Gastrocnemius medialis (tissue), 4 donors: ENCODE data around the gene BCL7B. TPM values are rescaled to one million over a fixed set of nuclear protein-coding genes. Genes with fewer than 3 reads are reported as not detected.
"Not testable (repeated sequence)": the region's sequence is repeated elsewhere in the genome, so short reads cannot be mapped to it uniquely, and the experiment has no call there.

ENCODE experiments used
- ATAC-seq, 2 donors: fragments of 150-250 bp; one replicate each; pipeline ENCODE4 v1.9.1; 2016
- DNase-seq, 2 donors: peaks; one replicate each; pipeline ENCODE4 v3.0.0-alpha.2; 2019
- H3K27ac ChIP-seq, 4 donors: fragments of 200-600 bp; sonication (generic); 1 replicate in 1 of 4; 2 replicates in 3 of 4; pipeline ENCODE4 v1.5.1; 2016 to 2018; ENCODE audit warnings: mild to moderate bottlenecking in 2 of 4, moderate library complexity in 1 of 4
- H3K27me3 ChIP-seq, 3 donors: fragments of 200-600 bp; sonication (generic) in 2 of 3; 1 replicate in 1 of 3; 2 replicates in 2 of 3; pipeline versions ENCODE4 v1.5.1 to v1.6.0; 2016 to 2019; ENCODE audit warnings: mild to moderate bottlenecking in 1 of 3, moderate library complexity in 1 of 3
- H3K36me3 ChIP-seq, 2 donors: fragments of 200-600 bp; sonication (generic) in 1 of 2; one replicate each; pipeline ENCODE4 v1.5.1; 2017 to 2018
- H3K4me1 ChIP-seq, 2 donors: fragments of 200-600 bp; sonication (generic) in 1 of 2; one replicate each; pipeline ENCODE4 v1.5.1; 2016 to 2017; ENCODE audit warnings: mild to moderate bottlenecking in 2 of 2
- H3K4me3 ChIP-seq, 4 donors: fragments of 200-600 bp; sonication (generic) in 3 of 4; 1 replicate in 1 of 4; 2 replicates in 3 of 4; pipeline ENCODE4 v1.5.1; 2016 to 2019; ENCODE audit warnings: mild to moderate bottlenecking in 2 of 4
- H3K9me3 ChIP-seq, 3 donors: fragments of 200-600 bp; sonication (generic) in 2 of 3; 1 replicate in 1 of 3; 2 replicates in 2 of 3; pipeline ENCODE4 v1.5.1; 2016 to 2019
- CTCF ChIP-seq, 5 experiments: fragments of 450-650 bp in 3 of 5; fragments of 200-600 bp in 2 of 5; sonication (generic) in 2 of 5; IDR thresholded peaks in 4 of 5; conservative IDR thresholded peaks in 1 of 5; 1 replicate in 4 of 5; 2 replicates in 1 of 5; pipeline ENCODE4 v1.5.1; 2016 to 2019; ENCODE audit warnings: antibody characterized with exemption in 5 of 5, mild to moderate bottlenecking in 3 of 5, moderate library complexity in 3 of 5
- POLR2A ChIP-seq, 2 donors: fragments of 450-650 bp; IDR thresholded peaks; one replicate each; pipeline ENCODE4 v1.6.1; 2017; ENCODE audit warnings: antibody characterized with exemption in 2 of 2, mild to moderate bottlenecking in 2 of 2, moderate library complexity in 2 of 2
- in situ Hi-C, 4 donors: fragments of 200-750 bp; cut with MboI; loops; one replicate each; pipeline versions ENCODE4 v1.15.0 to v1.8.0; 2017; ENCODE audit warnings: low sequenced_read_pairs in 4 of 4
- intact Hi-C: fragments of 100-400 bp; cut with DNase I; formaldehyde crosslinking; loops from one replicate; pipeline ENCODE4 v1.15.1; 2023; ENCODE audit warnings: low total_unique reads
- total RNA-seq, 4 donors: library from RNA; depleted of rRNA; stranded (reverse); fragments of >200 nt; gene quantifications; one replicate each; pipeline versions ENCODE4 v1.1.0 to v1.2.3, GENCODE V29; 2016

Gene BCL7B
- total RNA-seq, 4 donors from 2014 or later, result 107 to 166 (median 119) TPM

GRCh38 chr7:73582664-73583202 lies 25.2 kb upstream of the BCL7B start:
- Histone ChIP-seq H3K27ac (no peak overlapping the region), H3K27me3 (no peaks in the 10 kb centered on the region), H3K9me3 (no peaks in the 10 kb centered on the region), H3K4me1 (peaks cover 1 to 9% of the 10 kb centered on the region in 2 donors), H3K36me3 (no peaks in the 10 kb centered on the region), H3K4me3 (no peak overlapping the region)
- intact Hi-C loops (no loop called here), in situ Hi-C loops (no loop called here)
- no peak for TF ChIP-seq CTCF (IDR thresholded peaks at IDR 0.05 in 4 of 5, conservative IDR thresholded peaks at IDR 0.05 in 1 of 5)
- no peak for TF ChIP-seq POLR2A (IDR thresholded peaks at IDR 0.05)
- ATAC-seq, result no peak
- no peak for DNase-seq

DNA sequence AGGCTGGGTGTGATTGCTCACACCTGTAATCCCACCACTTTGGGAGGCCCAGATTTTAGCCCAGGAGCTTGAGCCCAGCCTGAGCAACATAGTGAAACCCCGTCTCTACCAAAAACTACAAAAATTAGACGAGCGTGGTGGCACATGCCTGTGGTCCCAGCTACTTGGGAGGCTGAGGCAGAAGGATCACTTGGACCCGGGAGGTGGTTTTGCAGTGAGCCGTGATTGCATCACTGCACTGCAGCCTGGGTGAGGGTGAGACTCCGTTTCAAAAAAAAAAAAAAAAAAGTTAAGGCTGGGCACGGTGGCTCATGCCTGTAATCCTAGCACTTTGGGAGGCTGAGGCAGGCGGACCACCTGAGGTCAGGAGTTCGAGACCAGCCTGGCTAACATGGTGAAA lies 23.5 kb upstream of the BCL7B start:
- intact Hi-C loops, ATAC-seq: not testable (repeated sequence)

GRCh38 chr7:73578342-73579128 lies 21.0 kb upstream of the BCL7B start, which contains the start of gene TBL2:
Gene TBL2 (minus strand): TSS chr7:73578579. CDS start chr7:73578549, 30 bp downstream.
- peak within 1 kb of the TSS; percentile 81 to 94 (median 88) for H3K27ac ChIP-seq
- peak within 1 kb of the TSS; percentile 68 to 97 (median 84) for H3K4me3 ChIP-seq
- in situ Hi-C loops, result no loop called here
- ATAC-seq, result peak; percentile 90 to 91
- peak; percentile 97 to 99 for DNase-seq
- TF ChIP-seq POLR2A (IDR thresholded peaks at IDR 0.05), result peak; percentile 90 to 93
- TF ChIP-seq CTCF (IDR thresholded peaks at IDR 0.05 in 4 of 5, conservative IDR thresholded peaks at IDR 0.05 in 1 of 5), result peak in 2 of 5 experiments; percentile 23 to 31
- intact Hi-C loops, result loop anchor here (1.0 kb wide), 2 partner anchors 21 to 56 kb away; partner anchors contain the start of genes BAZ1B and BCL7B
- H3K4me1 ChIP-seq, result peaks cover 13 to 18% of the 10 kb centered on the region in 2 donors
- no peaks in the 10 kb centered on the region for H3K9me3 ChIP-seq
- H3K27me3 ChIP-seq, result no peaks in the 10 kb centered on the region
- H3K36me3 ChIP-seq, result peaks cover 0 to 18% of the 10 kb centered on the region in 2 donors

More for the DNA sequence above, 23.5 kb upstream of the BCL7B start:
- H3K4me1 ChIP-seq, result peaks cover 13 to 18% of the 10 kb centered on the region in 2 donors
- H3K9me3 ChIP-seq, H3K4me3 ChIP-seq, H3K36me3 ChIP-seq, H3K27ac ChIP-seq, in situ Hi-C loops, DNase-seq, H3K27me3 ChIP-seq: not testable (repeated sequence)

DNA sequence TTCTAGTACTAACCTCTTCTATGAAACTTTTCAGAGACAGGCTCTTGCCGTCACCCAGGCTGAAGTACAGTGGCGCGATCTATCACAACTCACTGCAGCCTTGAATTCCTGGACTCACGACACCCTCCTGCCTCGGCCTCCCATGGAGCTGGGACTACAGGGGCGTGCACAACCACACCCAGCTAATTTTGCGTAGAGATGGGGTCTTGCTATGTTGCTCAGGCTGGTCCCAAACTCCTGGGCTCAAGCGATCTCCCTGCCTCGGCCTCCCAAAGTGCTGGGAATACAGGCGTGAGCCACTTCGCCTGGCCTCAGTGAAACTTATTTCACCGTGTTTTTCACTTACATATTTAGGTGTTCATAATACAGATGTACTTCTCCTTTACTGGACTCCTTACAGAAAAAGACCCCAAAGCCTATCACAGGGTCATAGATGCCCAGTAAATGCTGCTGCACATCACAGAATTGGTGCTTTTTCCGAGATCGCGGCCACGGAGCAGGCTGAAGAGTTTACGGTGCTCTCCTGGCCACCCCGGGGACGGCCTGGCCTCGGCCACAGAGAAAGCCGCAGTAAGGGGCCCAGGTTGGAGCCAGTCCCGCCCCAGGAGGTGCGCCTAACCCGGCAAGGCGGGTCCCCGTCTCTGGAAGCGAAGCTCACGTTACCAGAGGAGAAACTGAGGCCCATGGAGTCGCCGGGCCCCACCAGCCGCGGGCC lies 20.3 kb upstream of the BCL7B start:
- peak overlapping the region; percentile 81 to 94 (median 88) for H3K27ac ChIP-seq
- H3K9me3 ChIP-seq, result no peaks in the 10 kb centered on the region
- in situ Hi-C loops, result no loop called here
- ATAC-seq (peak in 1 of 2 donors; percentile 15), DNase-seq (no peak)
- TF ChIP-seq CTCF (IDR thresholded peaks at IDR 0.05 in 4 of 5, conservative IDR thresholded peaks at IDR 0.05 in 1 of 5) (no peak), POLR2A (IDR thresholded peaks at IDR 0.05) (no peak)
- intact Hi-C loops, result loop anchor here (1.0 kb wide), 2 partner anchors 20 to 55 kb away; partner anchors contain the start of genes BAZ1B and BCL7B
- peaks cover 0 to 25% of the 10 kb centered on the region in 2 donors for H3K36me3 ChIP-seq
- H3K4me1 ChIP-seq, result peaks cover 13 to 18% of the 10 kb centered on the region in 2 donors
- no peaks in the 10 kb centered on the region for H3K27me3 ChIP-seq
- H3K4me3 ChIP-seq, result peak overlapping the region; percentile 68 to 97 (median 84)
